Natural killer cell (primary cell): ENCODE results near the gene RGS7BP. TPM values are rescaled to one million over a fixed set of nuclear protein-coding genes. Genes with fewer than 3 reads are reported as not detected.
"Not testable (repeated sequence)": the region's sequence is repeated elsewhere in the genome, so short reads cannot be mapped to it uniquely, and the experiment has no call there.

ENCODE experiments used
- ATAC-seq, 3 donors: fragments of 150-1000 bp in 2 of 3; fragments of 200-7000 bp in 1 of 3; cut with Tn5 transposase; 1 replicate in 1 of 3; 2 replicates in 2 of 3; pipeline ENCODE4 v1.10.0; 2021; ENCODE audit warnings: mild to moderate bottlenecking in 2 of 3, moderate library complexity in 2 of 3
- DNase-seq, 2 donors: peaks; one replicate each; pipeline versions ENCODE4 v3.0.0 to v3.0.0-alpha.2; 2013 to 2021; ENCODE audit warnings: mixed read lengths in 1 of 2
- H3K27ac ChIP-seq: one replicate; pipeline ENCODE4 v1.5.1; 2013; ENCODE audit warnings: mild to moderate bottlenecking, low read length
- H3K27me3 ChIP-seq: one replicate; pipeline ENCODE4 v1.6.1; 2013; ENCODE audit warnings: low read length; ENCODE audit not compliant: control insufficient read depth, insufficient read depth
- H3K36me3 ChIP-seq: one replicate; pipeline ENCODE4 v1.6.1; 2013; ENCODE audit warnings: low read length; ENCODE audit not compliant: control insufficient read depth, insufficient read depth
- H3K4me1 ChIP-seq: one replicate; pipeline ENCODE4 v1.6.1; 2013; ENCODE audit warnings: low read length; ENCODE audit not compliant: control insufficient read depth, insufficient read depth
- H3K4me3 ChIP-seq: one replicate; pipeline ENCODE4 v1.5.1; 2013; ENCODE audit warnings: low read length
- H3K9me3 ChIP-seq: one replicate; pipeline ENCODE4 v1.6.1; 2013; ENCODE audit warnings: low read length; ENCODE audit not compliant: control insufficient read depth, insufficient read depth
- H3K27ac Mint-ChIP-seq, 2 donors: one replicate each; pipeline ENCODE4 v1.8.0; 2022; ENCODE audit warnings: mild to moderate bottlenecking in 2 of 2, mixed read lengths in 2 of 2, moderate library complexity in 1 of 2
- H3K27me3 Mint-ChIP-seq, 2 donors: one replicate each; pipeline ENCODE4 v1.8.0; 2022; ENCODE audit warnings: low read depth in 2 of 2, mixed read lengths in 2 of 2
- H3K36me3 Mint-ChIP-seq: one replicate; pipeline ENCODE4 v1.8.0; 2022; ENCODE audit warnings: mixed read lengths
- H3K4me1 Mint-ChIP-seq, 2 donors: one replicate each; pipeline ENCODE4 v1.8.0; 2022; ENCODE audit warnings: mixed read lengths in 2 of 2
- H3K4me3 Mint-ChIP-seq: one replicate; pipeline ENCODE4 v1.8.0; 2022; ENCODE audit warnings: mild to moderate bottlenecking, moderate library complexity, mixed read lengths
- H3K9me3 Mint-ChIP-seq, 2 donors: one replicate each; pipeline ENCODE4 v1.8.0; 2022; ENCODE audit warnings: mixed read lengths in 2 of 2
- CTCF ChIP-seq: fragments of 200-600 bp; IDR thresholded peaks from one replicate; pipeline ENCODE4 v1.8.0; 2022; ENCODE audit warnings: antibody characterized with exemption
- WGBS: methylation state at CpG from one replicate; pipeline ENCODE4 v1.1.7; 2013; ENCODE audit warnings: missing lambda C conversion rate; ENCODE audit not compliant: insufficient coverage; 5-methylcytosine and 5-hydroxymethylcytosine counted together
- intact Hi-C: fragments of 100-400 bp; cut with micrococcal nuclease; formaldehyde crosslinking; loops from one replicate; pipeline ENCODE4 v1.14.2; 2022
- total RNA-seq, 4 donors: library from RNA; stranded (reverse); fragments of 120-200 nt in 1 of 4; gene quantifications; one replicate each; pipeline versions ENCODE4 v1.2.3 to v1.2.4, GENCODE V29; 2013 to 2022

Gene RGS7BP
- total RNA-seq, 3 donors from 2014 or later (not counting 1 experiment from before 2014, with no cell fraction given), result not detected

GRCh38 chr5:64532212-64532611 lies 26.4 kb downstream of the RGS7BP start:
- H3K27ac ChIP-seq, result no peak overlapping the region
- no peaks in the 10 kb centered on the region for H3K27me3 Mint-ChIP-seq
- H3K4me3 ChIP-seq, result no peak overlapping the region
- ATAC-seq (no peak), DNase-seq (no peak)
- no peaks in the 10 kb centered on the region for H3K36me3 ChIP-seq
- no peak for TF ChIP-seq CTCF
- no peaks in the 10 kb centered on the region for H3K4me1 Mint-ChIP-seq
- intact Hi-C loops, result no loop called here
- no peaks in the 10 kb centered on the region for H3K27me3 ChIP-seq
- no peak overlapping the region for H3K4me3 Mint-ChIP-seq
- H3K27ac Mint-ChIP-seq, result no peak overlapping the region
- H3K9me3 Mint-ChIP-seq, result peaks cover 0 to 2% of the 10 kb centered on the region in 2 donors
- no peaks in the 10 kb centered on the region for H3K4me1 ChIP-seq
- H3K9me3 ChIP-seq, result no peaks in the 10 kb centered on the region
- H3K36me3 Mint-ChIP-seq, result no peaks in the 10 kb centered on the region
- WGBS, result 38% methylated on average over 2 of the region's 2 CpGs

- Mint-ChIP-seq H3K4me3 (no peak overlapping the region), H3K27me3 (no peaks in the 10 kb centered on the region), H3K9me3 (peaks cover 0 to 2% of the 10 kb centered on the region in 2 donors), H3K36me3 (no peaks in the 10 kb centered on the region), H3K27ac (no peak overlapping the region), H3K4me1 (no peaks in the 10 kb centered on the region)
- intact Hi-C loops, result no loop called here
- Histone ChIP-seq H3K9me3 (no peaks in the 10 kb centered on the region), H3K27ac (no peak overlapping the region), H3K27me3 (no peaks in the 10 kb centered on the region), H3K4me1 (no peaks in the 10 kb centered on the region), H3K36me3 (no peaks in the 10 kb centered on the region), H3K4me3 (no peak overlapping the region)
- DNase-seq (no peak), ATAC-seq (no peak)
- 88% methylated on average over 2 of the region's 2 CpGs for WGBS
- no peak for TF ChIP-seq CTCF
Observed at GRCh38 chr5:64532657-64533056, 26.8 kb downstream of the RGS7BP start.

GRCh38 chr5:64534033-64534432 lies 28.2 kb downstream of the RGS7BP start:
- no peaks in the 10 kb centered on the region for H3K4me1 ChIP-seq
- Mint-ChIP-seq H3K27me3 (no peaks in the 10 kb centered on the region), H3K4me3 (no peak overlapping the region), H3K27ac (no peak overlapping the region), H3K36me3 (no peaks in the 10 kb centered on the region), H3K4me1 (no peaks in the 10 kb centered on the region), H3K9me3 (peaks cover 0 to 8% of the 10 kb centered on the region in 2 donors)
- WGBS, result 62% methylated on average over 3 of the region's 3 CpGs
- no peak overlapping the region for H3K4me3 ChIP-seq
- no peaks in the 10 kb centered on the region for H3K36me3 ChIP-seq
- no peak for TF ChIP-seq CTCF
- DNase-seq (no peak), ATAC-seq (no peak)
- intact Hi-C loops, result no loop called here
- no peak overlapping the region for H3K27ac ChIP-seq
- H3K27me3 ChIP-seq, result no peaks in the 10 kb centered on the region
- no peaks in the 10 kb centered on the region for H3K9me3 ChIP-seq

- WGBS, result 50% methylated on average over 1 of the region's 2 CpGs
- TF ChIP-seq CTCF, result no peak
Observed at GRCh38 chr5:64557911-64558310, 52.1 kb downstream of the RGS7BP start.

GRCh38 chr5:64558641-64559040 lies 52.8 kb downstream of the RGS7BP start:
- H3K4me1 ChIP-seq, H3K4me1 Mint-ChIP-seq, H3K27ac Mint-ChIP-seq, DNase-seq, ATAC-seq, H3K27me3 Mint-ChIP-seq, intact Hi-C loops, H3K36me3 Mint-ChIP-seq, H3K36me3 ChIP-seq, H3K9me3 ChIP-seq, H3K4me3 Mint-ChIP-seq, H3K27me3 ChIP-seq, H3K27ac ChIP-seq, H3K4me3 ChIP-seq: not testable (repeated sequence)
- peaks cover 10 to 16% of the 10 kb centered on the region in 2 donors for H3K9me3 Mint-ChIP-seq
- WGBS, result 86% methylated on average over 4 of the region's 4 CpGs

More at GRCh38 chr5:64557911-64558310, 52.1 kb downstream of the RGS7BP start:
- no peaks in the 10 kb centered on the region for H3K36me3 ChIP-seq
- Mint-ChIP-seq H3K36me3 (no peaks in the 10 kb centered on the region), H3K27ac (no peak overlapping the region), H3K27me3 (no peaks in the 10 kb centered on the region), H3K9me3 (peaks cover 10 to 16% of the 10 kb centered on the region in 2 donors), H3K4me3 (no peak overlapping the region), H3K4me1 (no peaks in the 10 kb centered on the region)
- DNase-seq (no peak), ATAC-seq (no peak)
- no peaks in the 10 kb centered on the region for H3K27me3 ChIP-seq
- H3K4me1 ChIP-seq, result no peaks in the 10 kb centered on the region
- H3K9me3 ChIP-seq, result peaks cover 6% of the 10 kb centered on the region
- H3K4me3 ChIP-seq, result no peak overlapping the region
- no peak overlapping the region for H3K27ac ChIP-seq
- intact Hi-C loops, result no loop called here
